COLO668 (cell line): ENCODE measurements around the gene MOV10.

Experiments used
- DNase-seq: peaks from one replicate; lab custom pipeline; 2025; ENCODE audit not compliant: unreplicated experiment; lab: John Stamatoyannopoulos, UW

The MOV10 gene

GRCh38 chr1:112729909-112730308 lies 55.5 kb downstream of the MOV10 start:
- no peak for DNase-seq

- DNase-seq = no peak
Measured at GRCh38 chr1:112731451-112731850, 57.0 kb downstream of the MOV10 start.

GRCh38 chr1:112735752-112736151 lies 61.3 kb downstream of the MOV10 start:
- DNase-seq = no peak

- no peak for DNase-seq
Measured at GRCh38 chr1:112737573-112737972, 63.1 kb downstream of the MOV10 start.

DNA sequence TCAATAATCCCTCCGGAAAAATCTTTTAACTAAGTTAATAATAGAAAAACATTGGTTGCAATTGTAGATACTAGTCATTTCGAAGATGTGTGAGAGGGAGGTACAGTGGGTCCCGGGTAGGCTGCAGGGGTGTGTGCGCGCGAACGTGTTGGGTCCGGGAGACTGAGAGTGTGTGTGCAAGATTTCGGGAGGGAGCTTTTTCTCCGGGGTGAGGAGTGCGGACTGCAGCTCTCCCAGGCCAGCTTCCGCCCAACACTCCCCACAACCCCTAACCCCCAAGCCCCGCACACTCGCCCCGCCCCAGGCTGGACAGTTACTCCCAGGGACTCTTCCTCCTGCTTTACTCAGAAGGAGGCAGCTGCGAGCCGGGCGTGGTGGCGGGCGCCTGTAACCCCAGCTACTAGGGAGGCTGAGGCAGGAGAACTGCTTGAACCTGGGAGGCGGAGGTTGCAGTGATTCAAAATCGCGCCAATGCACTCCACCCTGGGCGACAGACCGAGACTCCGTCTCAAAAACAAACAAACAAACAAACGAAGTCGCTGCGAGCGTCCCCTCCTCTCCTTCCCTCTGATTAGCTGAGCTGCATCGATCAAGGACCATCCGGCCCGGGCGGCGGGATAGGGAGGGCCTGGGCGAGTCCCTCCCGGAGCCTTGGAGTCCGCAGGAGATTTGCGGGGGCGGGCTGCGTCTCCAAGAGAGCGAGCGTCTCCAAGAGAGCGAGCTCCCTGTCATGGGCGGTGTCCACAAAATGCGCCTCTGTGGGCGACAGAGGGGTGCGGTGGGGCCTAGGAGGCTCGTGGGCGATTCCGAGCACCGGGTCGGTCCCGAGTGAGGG lies 68.9 kb downstream of the MOV10 start:
- DNase-seq = no peak

DNA sequence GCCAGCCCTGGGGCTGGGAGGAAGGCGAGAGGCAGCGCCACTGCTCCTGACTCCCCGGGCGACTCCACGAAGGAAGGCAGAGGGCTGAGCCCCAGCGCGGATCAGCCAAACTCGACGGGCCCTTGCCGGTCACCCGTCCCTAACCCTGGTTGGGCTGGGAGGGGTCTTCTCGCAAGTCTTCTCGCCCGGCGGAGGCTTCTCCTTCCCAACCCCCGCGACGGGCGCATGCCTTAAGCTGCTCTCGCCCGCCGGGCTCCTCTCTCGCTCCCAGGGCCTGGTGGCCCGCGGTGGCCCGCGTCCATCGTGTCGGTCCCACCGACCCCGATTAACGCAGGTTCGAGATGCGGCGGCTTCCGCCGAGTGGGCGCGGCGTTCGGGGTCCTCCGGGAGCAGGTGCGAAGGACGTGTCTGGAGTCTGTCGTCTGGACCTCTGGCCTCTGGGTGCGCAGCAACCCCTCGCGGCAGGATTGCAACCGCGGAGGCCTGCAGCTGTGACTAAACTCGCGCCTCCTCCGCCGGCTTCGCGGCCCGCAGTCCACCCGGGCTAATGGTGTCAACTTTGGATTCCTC lies 69.6 kb downstream of the MOV10 start:
- DNase-seq = no peak

DNA sequence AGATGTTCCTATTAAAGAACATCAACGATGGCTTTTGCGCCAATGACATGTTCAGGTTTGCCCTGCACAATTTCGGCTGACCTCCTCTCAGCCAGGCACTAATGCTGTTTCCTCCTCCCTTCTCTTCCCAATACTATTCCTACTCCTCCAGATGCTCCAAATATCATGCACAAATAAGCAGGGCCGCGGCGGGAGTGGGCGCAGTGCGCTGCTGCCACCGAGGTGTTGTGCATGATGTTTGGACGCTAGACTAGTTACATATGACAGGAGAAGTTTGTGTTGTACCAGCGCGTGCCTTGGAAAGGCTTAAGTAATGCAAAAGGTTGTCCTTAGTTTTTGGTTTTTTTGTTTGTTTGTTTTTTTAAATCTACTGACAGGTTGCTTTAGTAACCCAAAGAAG lies 73.9 kb downstream of the MOV10 start:
- DNase-seq = no peak
